HG02938 (cell line): Measurements from ENCODE around the gene SPIB.
A peak's percentile ranks its signal among the peaks of the same experiment; 100 is the strongest.

Experiments
- ATAC-seq: cut with Tn5 transposase; IDR thresholded peaks from one replicate; pipeline ENCODE4 v1.9.1; 2021; ENCODE audit warnings: mild to moderate bottlenecking, moderate library complexity; ENCODE audit not compliant: unreplicated experiment

The SPIB gene

DNA sequence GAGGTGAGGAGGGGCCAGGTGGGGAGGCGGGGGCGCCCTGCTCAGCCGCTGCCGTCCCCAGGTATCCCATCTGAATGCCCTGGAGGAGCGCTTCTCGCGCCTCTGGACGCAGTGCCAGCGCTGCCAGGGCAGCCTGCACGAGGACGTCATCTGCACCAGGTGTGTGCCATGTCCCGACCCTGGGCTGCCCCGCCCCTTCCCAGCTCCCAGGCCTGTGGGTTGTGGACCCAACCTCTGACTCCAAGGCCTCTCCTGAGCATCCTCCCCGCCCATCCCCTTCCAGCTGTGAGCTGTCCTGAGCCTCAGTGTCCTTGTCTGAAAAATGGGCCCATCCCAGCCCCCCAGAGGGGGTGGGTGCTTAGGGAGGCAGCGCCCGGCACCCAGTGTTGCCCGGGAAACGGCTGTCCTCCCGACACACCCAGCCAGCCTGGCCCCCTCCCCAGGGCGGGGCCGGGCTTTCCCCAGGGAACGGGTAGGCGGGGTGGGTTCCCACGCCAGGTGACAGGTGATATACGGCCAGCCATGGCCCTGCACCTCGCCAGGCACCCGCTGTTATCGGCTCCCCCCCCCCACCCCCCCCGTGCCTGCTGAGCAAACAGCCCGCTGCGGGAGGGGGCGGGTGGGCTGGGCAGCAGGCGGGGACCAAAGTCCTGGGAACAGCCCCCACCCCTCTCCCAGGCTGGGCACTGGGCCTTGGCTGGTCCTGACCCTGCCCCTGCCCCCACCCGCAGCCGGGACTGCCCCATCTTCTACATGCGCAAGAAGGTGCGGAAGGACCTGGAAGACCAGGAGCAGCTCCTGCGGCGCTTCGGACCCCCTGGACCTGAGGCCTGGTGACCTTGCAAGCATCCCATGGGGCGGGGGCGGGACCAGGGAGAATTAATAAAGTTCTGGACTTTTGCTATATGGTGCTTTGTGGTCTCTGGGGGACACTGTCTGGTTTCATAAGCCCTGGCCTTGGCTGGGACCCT is 1.3 kb upstream of the SPIB start:
- no peak for ATAC-seq

DNA sequence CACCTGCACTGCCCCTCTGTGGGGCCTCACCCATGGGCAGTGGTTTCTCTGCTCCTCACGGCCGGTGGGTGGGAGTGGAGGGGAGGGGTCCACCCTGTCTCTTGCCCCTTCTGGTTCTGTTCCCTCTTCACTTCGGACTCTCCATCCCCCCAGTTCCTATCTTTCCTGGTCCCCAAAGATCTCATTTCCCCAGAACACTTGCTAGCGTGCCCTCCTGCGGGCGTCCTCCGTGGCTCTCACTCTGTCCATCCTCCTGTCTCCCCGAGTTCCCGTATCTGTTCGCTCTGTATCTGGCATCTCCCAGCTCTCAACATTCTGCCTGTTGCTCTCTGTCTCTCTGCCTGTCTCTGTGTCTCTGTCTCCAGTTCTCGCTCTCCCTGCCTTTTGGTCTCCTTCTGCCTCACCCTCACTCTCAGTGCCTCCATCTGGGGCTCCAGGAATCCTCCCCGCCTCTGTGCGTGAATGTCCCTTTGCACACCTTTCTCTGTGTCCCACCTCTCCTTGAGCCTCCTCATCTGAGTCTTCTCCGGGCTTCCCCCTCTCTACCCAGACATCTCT is 363 bp downstream of the SPIB start:
- ATAC-seq: no peak

DNA sequence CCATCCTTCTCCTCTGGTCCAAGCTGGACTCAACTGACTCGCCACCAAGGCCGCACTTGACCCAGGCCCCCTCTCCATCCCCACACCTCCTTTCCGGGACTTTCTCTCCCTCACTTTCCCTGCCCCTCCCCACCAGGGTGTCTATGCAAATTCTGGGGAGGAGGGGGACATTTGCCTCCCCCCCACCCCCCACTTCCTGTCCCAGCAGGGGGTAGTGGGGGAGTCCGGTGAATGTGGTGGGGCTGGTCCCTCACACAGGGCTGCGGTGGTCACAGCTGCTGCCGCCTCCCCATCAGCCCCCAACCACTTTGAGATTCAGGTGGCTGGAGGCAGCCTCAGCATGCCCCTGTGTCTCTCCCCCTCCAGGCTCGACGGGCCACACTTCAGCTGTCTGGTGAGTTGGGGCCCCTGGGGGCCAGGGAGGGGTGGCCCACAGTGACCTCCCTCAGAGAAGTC is 870 bp downstream of the SPIB start:
- ATAC-seq: no peak

DNA sequence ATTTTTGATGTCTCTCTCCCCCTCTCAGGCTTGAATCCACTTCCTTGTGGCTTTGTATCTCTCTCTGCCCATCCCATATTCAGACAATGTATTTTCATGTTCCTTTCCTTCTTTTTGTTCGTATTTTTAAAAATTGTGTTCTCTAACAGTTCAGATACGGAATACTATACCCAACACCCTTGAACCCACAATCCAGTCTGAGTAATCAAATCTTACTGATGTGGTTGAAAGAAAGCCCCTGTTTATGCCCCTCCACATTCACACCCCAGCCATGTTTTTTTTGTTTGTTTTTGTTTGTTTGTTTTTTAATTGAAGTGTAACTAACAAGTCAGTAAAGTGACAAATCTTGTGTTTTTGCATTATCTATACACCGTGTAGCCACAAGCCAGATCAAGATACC is 1.4 kb downstream of the SPIB start:
- no peak for ATAC-seq

DNA sequence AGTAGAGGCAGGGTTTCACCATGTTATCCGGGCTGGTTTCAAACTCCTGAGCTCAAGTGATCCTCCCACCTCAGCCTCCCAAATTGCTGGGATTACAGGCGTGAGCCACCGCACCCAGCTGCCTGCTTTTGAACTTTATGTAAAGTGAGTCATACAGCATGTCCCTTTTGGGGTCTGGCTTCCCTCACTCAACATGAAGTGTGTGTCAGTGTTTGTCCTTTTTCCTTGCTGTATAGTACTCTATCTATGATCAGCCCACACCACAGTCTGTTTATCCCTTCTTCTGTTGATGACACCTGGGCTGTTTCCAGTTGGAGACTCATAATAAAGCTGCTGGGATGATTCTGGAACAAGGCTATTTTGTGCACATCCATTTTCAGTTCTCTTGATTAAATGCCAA is 2.1 kb downstream of the SPIB start:
- ATAC-seq: no peak

DNA sequence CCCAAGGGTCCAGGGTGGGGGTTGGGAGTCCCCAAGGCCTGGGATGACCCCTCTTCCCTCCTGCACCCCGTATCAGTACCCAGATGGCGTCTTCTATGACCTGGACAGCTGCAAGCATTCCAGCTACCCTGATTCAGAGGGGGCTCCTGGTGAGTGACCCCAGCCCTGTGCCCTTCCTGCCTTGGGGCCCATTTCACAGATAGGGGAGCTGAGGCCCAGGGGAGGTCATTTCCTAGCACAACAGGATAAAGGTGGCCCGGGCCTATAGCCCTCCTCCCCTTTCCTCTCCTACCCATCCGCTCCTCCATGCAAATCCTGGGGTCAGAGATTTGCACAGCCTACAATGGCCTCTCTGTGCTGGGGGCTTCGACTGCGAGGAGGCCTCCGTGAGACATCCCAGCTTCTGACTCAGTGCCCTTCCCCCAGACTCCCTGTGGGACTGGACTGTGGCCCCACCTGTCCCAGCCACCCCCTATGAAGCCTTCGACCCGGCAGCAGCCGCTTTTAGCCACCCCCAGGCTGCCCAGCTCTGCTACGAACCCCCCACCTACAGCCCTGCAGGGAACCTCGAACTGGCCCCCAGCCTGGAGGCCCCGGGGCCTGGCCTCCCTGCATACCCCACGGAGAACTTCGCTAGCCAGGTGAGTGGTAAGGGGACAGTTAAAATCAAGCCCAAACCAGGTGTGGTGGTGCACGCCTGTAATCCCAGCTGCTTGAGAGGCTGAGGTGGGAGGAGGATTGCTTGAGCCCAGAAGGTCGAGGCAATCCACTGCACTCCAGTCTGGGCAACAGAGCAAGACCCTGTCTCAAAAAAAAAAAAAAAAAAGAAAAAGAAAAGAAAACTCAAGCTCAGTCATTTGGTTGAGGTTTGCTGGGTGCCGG is 3.9 kb downstream of the SPIB start:
- no peak for ATAC-seq

DNA sequence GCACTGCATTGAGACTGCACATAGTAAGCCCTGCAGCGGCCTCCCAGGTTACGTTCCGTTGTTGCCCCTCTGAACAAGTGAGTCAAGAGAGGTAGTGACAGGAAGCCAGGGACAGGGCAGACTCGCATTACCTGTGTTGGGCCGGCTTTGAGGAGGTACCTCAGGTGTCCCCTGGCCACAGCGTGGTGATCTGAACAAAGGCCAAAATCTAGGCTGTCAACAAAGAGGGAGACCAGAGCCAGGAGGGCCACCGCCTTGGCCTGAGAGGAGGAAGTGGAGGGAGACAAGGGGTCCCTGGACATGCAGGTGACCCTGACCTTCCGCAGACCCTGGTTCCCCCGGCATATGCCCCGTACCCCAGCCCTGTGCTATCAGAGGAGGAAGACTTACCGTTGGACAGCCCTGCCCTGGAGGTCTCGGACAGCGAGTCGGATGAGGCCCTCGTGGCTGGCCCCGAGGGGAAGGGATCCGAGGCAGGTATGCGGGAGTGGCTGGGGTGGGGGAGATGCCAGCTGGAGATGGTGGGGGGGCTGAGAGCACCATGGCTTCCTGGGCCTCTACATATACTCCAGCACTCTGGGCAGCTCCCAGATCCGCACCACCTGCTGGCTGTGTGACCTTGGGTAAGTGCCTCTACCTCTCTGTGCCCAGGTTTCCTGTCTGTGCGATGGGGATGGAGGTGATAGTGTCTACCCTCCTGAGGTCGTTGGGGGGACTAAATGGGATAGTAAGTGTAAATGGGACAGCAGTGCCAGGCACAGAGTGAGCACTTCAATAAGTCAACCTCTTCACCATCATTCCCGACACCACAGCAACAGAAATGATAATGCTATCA is 4.8 kb downstream of the SPIB start:
- ATAC-seq: no peak

DNA sequence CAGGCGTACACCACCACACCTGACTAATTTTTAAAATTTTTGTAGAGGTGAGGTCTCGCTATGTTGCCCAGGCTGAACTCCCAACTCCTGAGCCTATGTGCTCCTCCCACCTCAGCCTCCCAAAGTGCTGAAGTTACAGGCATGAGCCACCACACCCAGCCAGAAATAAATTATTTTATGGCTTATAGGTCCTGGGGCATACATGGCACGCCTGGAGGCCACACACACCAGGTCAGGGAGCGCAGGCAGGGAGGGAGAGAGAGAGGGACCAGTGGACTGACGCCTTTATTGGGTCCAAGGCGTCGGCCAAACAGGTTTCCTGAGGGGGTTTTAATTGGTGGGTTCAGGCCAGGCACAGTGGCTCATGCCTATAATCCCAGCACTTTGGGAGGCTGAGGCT is 6.8 kb downstream of the SPIB start:
- no peak for ATAC-seq

DNA sequence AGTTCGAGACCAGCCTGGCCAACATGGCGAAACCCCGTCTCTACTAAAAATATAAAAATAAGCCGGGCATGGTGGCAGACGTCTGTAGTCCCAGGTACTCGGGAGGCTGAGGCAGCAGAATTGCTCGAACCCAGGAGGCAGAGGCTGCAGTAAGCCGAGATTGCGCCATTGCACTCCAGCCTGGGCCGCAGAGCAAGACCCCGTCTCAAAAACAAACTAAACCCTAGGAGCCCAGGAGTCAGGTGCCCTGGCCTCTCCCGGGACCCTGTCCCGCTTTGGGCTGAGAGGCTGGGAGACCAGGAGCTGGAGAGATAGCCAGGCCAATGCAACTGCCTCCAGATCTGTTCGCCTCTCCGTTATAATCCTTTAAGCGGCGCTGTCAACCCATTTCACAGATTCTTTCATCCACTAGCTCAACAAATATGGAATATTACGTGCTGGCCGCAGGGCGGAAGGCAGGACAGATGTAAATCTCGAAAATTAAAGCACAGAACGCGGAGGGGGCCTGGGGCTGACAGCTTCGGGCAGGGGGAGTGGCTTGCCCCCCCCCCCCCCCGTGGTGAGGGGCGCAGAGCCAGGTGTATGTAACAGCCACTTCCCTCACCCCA is 8.7 kb downstream of the SPIB start:
- no peak for ATAC-seq

DNA sequence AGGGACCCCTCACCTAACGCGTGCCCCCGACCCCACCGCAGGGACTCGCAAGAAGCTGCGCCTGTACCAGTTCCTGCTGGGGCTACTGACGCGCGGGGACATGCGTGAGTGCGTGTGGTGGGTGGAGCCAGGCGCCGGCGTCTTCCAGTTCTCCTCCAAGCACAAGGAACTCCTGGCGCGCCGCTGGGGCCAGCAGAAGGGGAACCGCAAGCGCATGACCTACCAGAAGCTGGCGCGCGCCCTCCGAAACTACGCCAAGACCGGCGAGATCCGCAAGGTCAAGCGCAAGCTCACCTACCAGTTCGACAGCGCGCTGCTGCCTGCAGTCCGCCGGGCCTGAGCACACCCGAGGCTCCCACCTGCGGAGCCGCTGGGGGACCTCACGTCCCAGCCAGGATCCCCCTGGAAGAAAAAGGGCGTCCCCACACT is 9.3 kb downstream of the SPIB start:
- no peak for ATAC-seq

DNA sequence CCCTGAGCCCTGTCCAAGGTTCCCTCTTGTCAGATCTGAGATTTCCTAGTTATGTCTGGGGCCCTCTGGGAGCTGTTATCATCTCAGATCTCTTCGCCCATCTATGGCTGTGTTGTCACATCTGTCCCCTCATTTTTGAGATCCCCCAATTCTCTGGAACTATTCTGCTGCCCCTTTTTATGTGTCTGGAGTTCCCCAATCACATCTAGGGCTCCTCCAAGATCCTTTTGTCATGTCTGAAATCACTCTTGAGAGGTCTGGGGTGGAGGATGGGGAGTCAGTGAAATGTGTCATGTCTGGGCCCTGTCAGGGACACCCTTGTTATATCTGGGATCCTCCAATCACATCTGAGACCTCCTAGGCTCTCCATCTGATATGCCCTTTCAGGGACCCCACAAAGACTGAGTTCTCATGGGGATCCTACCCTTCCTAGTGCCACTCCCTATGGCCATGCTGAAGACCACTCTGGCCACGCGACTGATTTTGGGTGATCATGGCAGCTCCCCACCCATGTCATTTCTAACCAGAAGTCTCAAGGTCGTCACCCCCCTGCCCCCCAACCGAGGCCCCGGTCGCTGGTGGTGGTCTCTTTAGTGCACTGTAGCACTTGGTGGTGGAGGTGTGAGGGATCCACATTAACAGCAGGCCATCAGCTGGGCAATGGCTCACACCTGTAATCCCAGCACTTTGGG is 10.2 kb downstream of the SPIB start:
- no peak for ATAC-seq

DNA sequence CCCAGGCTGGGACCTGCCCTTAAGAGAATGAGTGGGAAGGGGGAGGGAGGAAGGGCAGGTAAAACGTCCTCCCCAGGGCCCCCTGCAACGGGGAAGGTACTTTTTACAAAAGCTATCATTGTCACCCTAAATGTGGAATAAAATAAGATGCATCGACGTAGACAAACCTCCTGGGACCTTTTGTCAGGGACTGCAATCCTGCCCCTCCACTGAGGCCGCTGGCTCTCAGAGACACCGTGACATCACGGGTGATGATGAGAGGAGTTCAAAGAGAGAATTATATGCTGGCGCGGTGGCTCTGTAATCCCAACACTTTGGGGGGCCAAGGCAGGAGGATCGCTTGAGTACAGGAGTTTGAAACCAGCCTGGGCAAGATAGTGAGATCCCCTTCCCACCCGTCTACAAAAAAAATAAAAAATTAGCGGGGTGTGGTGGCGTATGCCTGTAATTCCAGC is 12.2 kb downstream of the SPIB start:
- no peak for ATAC-seq

DNA sequence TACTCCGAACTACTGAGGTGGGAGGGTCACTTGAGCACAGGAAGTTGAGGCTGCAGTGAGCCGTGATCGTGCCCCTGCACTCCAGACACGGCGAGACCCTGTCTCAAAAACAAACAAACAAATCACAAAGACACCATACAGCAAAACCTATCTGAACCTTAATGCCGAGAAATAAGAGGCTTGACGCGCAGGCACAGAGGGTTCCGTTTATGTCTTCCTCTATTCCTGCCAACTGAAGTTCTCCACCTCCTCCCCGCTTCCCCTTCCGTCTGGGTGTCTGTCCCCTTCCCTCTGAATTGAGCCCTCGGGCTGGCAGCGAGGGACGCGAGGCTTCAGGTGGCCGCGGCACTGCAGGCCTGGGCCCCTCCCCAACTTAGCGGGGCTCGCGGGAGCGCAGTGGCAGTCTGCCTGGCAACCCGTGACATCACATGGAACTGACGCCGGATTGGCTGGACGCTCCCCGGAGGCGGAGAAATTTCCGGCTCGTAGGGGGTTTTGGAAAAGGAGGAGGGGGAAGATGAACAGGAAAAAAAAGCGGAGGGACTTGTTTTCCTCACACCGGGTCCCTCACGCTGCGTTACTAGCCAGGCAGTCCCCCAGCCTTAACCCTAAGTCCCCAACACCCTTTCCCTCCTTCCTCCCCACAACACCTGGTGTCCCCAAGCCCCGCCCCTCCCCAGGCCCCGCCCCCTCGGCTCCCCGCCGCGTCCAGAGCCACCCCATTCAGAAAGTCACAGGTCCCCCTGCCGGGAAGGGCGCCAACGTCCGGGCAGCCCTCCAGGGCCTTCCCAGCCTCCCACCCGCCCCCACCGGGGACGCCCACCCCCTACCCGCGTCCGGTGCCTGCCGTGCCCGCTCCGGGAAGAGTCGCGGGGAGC is 12.8 kb downstream of the SPIB start:
- ATAC-seq: peak; percentile 64

DNA sequence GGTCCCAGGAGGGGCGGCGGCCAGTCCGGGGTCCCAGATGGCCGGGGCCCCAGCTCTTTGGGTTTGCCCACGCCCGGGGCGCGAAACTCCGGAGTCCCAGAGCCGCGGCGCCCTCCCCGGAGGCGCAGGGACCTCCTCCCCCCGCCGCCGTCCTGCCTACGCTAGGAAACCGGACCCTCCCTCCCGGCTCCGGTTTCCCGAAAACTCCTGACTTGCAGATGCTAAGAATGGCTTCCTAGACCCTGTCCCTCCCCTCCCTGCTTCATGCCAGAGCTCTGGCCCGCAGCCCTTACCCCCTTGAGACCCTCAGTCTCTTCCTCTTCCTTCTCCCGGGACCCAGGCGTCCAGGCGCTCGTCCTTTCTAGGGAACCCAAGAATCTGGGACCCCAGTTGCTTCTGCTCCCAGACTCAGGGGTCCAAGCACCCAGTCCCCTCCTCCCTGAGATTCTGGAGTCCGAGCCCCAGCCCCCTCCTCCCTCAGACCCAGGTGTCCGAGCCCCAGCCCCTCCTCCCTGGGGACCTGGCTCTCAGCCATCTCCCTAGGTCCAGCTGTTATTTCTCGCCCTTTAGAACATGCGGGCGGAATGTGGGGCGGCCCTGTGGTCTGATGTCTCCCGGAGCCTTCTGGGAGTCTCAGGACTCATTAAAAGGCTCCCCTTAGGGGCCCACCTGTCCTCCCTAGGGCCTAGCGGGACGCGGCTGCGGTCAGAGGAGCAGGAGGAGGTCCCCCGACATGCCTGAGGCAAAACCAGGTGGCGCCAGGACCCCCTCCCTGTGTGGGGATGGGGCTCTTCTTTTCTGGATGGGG is 13.7 kb downstream of the SPIB start, which contains the start of gene MYBPC2:
Gene MYBPC2 (plus strand): TSS at position 672 of the 808 bp plus-strand sequence. CDS start 62 bp downstream, at position 734.
- no peak for ATAC-seq

DNA sequence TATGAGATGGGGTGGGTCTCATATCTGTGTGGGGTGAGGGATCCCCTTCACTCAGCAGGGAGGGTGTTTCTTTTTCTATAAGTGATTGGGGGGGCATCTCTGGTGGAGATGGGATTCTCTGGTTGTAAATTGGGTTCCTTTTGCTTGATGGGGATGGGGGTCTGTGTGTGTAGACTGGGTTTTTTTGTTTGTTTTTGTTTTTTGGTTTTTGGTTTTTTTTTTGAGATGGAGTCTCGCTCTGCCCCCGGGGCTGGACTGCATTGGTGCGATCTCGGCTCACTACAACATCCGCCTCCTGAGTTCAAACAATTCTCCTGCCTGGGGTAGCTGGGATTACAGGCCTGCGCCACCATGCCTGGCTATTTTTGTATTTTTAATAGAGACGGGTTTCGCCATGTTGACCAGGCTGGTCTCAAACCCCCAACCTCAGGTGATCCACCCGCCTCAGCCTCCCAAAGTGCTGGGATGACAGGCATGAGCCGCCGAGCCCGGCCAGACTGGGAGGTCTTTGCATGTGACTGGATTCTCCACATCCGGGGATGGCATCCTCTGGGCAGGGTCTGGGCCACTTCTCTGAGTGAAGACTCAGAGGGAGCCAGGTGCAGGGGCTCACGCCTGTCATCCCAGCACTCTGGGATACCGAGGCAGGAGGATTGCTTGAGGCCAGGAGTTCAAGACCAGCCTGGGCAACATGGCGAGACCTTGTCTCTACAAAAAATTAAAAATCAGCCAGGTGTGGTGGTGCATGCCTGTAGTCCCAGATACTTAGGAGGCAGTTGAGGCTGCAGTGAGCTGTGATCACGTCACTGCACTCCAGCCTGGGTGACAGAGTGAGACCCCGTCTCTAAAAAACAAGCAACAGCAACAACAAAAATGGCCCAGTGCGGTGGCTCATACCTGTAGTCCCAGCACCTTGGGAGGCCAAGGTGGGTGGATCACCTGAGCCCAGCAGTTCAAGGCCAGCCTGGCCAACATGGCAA is 14.8 kb downstream of the SPIB start:
- ATAC-seq: no peak

DNA sequence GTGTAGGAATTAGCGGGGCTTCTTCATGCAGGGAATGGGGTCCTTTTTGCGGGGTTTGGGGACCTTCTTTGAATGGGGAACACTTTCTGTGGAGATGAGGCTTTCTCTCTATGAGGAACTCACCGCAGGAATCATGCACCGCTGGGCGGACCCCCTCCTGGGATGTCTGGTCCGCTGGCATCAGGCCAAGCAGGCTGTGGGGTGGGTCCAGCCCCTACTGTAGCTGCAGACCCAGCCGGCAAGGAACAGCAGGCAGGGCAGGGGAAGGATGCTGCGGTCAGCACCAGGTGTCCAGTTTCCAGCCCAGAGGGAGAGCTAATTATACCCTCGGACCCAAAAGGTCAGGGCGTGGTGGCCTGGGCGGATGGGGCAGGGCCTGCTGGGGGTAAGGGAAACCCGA is 15.8 kb downstream of the SPIB start:
- ATAC-seq: no peak
